ENCODE data around the gene ARF1. TPM values are rescaled to one million over a fixed set of nuclear protein-coding genes. Genes with fewer than 3 reads are reported as not detected.

ARF1 gene
- total and polyA plus RNA-seq, 2 of the 13 experiments (the other 11 are each of a cell fraction or from before 2014, with no cell fraction given) = 186 to 327 TPM

DNA sequence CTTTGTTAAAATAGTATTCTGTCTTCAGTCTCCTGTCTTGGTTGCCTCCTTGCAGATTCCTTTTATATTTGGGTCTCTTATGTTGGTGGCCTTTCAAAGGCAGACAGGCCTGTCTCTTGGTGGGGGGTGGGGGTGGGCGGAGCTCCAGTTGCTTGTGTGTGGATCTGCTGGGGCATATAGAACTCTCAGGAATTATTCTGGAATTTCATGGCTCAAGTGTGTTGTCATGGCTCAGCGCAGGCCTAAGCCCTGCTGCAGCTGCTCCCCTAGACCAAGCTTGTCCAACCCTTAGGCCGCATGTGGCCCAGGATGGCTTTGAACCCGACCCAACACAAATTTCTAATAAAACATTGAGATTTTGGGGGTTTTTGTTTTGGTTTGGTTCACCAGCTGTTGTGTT lies 12.7 kb downstream of the ARF1 start:
- FAIRE-seq (no peak), ATAC-seq (no peak), DNase-seq (ENCODE audit: low spot score) (no peak)
- no peaks in the 10 kb centered on the region for H3K27me3 ChIP-seq (ENCODE audit: control insufficient read depth in 1 of 2, insufficient read depth in 2 of 2, low read length in 2 of 2)
- peaks cover 80% of the 10 kb centered on the region for H3K79me2 ChIP-seq (ENCODE audit: insufficient read depth, low read length)
- WGBS (ENCODE audit: low lambda C conversion rate) = 98% methylated on average over 4 of the region's 4 CpGs
- no peak overlapping the region for H3K4me3 ChIP-seq (replicated peaks in 1 of 3; ENCODE audit: insufficient read depth in 1 of 3, low read depth in 2 of 3, low read length in 3 of 3)
- H2AFZ ChIP-seq (ENCODE audit: low read length) = no peak overlapping the region
- peaks cover 17% of the 10 kb centered on the region for H3K4me1 ChIP-seq (ENCODE audit: insufficient read depth, low read length)
- H3K36me3 ChIP-seq (replicated peaks in 1 of 2; ENCODE audit: control insufficient read depth in 1 of 2, insufficient read depth in 2 of 2, low read length in 2 of 2) = peaks cover 23 to 74% of the 10 kb centered on the region in 2 experiments; a peak in 4 of 5 replicates
- H3K9ac ChIP-seq (ENCODE audit: insufficient read depth, low read depth, low read length) = no peak overlapping the region
- BruUV-seq (replicated peaks) = no TSS peak
- peaks cover 26% of the 10 kb centered on the region for H3K9me3 ChIP-seq (ENCODE audit: low read length)
- no peak overlapping the region for H3K27ac ChIP-seq (ENCODE audit: extremely low read length, insufficient read depth, low read length)
- ChIA-PET POLR2A (interaction anchor here (0.6 kb wide), 1 partner anchor 11 kb away, joined by 3 read pairs; no protein-coding TSS in a partner anchor), CTCF (ENCODE audit: low intra/inter-chr PET ratio, low total read pairs) (no interaction called here)
- no peak overlapping the region for H3K4me2 ChIP-seq (ENCODE audit: low read depth, low read length)
- in situ Hi-C loops (cut with HindIII; ENCODE audit: extremely low pct_ligation_motif_present, low pct_unique_long_range_greater_than_20kb) = no loop called here
- TF ChIP-seq, protein P1, sequence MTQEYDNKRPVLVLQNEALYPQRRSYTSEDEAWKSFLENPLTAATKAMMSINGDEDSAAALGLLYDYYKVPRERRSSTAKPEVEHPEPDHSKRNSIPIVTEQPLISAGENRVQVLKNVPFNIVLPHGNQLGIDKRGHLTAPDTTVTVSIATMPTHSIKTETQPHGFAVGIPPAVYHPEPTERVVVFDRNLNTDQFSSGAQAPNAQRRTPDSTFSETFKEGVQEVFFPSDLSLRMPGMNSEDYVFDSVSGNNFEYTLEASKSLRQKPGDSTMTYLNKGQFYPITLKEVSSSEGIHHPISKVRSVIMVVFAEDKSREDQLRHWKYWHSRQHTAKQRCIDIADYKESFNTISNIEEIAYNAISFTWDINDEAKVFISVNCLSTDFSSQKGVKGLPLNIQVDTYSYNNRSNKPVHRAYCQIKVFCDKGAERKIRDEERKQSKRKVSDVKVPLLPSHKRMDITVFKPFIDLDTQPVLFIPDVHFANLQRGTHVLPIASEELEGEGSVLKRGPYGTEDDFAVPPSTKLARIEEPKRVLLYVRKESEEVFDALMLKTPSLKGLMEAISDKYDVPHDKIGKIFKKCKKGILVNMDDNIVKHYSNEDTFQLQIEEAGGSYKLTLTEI (CRISPR knock-in tag; conservative IDR thresholded peaks at IDR 0.05) = no peak
- TF ChIP-seq GLI4 (CRISPR knock-in tag; IDR thresholded peaks at IDR 0.05; ENCODE audit: borderline replicate concordance) = no peak
- no peak for TF ChIP-seq TARDBP (CRISPR knock-in tag; IDR thresholded peaks at IDR 0.05)
- no peak for TF ChIP-seq ISX (CRISPR knock-in tag; conservative IDR thresholded peaks at IDR 0.05)
- TF ChIP-seq ZNF7 (CRISPR knock-in tag; IDR thresholded peaks at IDR 0.05) = no peak
- TF ChIP-seq ZNF263 (CRISPR knock-in tag; IDR thresholded peaks at IDR 0.05) = no peak
- TF ChIP-seq MAFG (CRISPR knock-in tag; IDR thresholded peaks at IDR 0.05) = no peak
- no peak for TF ChIP-seq ZNF335 (CRISPR knock-in tag; IDR thresholded peaks at IDR 0.05)
- no peak for TF ChIP-seq ZNF619 (CRISPR knock-in tag; IDR thresholded peaks at IDR 0.05)
- TF ChIP-seq ZNF788 (CRISPR knock-in tag; IDR thresholded peaks at IDR 0.05; ENCODE audit: borderline replicate concordance) = no peak
- no peak for TF ChIP-seq ZNF264 (CRISPR knock-in tag; IDR thresholded peaks at IDR 0.05)
- TF ChIP-seq ZNF24 (IDR thresholded peaks at IDR 0.05) = no peak
- TF ChIP-seq ZMAT3 (CRISPR knock-in tag; conservative IDR thresholded peaks at IDR 0.05) = no peak
- TF ChIP-seq ONECUT2 (CRISPR knock-in tag; IDR thresholded peaks at IDR 0.05) = no peak
- TF ChIP-seq NFIB (CRISPR knock-in tag; IDR thresholded peaks at IDR 0.05; ENCODE audit: borderline replicate concordance) = no peak
- TF ChIP-seq, protein P2, sequence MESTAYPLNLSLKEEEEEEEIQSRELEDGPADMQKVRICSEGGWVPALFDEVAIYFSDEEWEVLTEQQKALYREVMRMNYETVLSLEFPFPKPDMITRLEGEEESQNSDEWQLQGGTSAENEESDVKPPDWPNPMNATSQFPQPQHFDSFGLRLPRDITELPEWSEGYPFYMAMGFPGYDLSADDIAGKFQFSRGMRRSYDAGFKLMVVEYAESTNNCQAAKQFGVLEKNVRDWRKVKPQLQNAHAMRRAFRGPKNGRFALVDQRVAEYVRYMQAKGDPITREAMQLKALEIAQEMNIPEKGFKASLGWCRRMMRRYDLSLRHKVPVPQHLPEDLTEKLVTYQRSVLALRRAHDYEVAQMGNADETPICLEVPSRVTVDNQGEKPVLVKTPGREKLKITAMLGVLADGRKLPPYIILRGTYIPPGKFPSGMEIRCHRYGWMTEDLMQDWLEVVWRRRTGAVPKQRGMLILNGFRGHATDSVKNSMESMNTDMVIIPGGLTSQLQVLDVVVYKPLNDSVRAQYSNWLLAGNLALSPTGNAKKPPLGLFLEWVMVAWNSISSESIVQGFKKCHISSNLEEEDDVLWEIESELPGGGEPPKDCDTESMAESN (CRISPR knock-in tag; conservative IDR thresholded peaks at IDR 0.05) = no peak
- TF ChIP-seq AGO1 (IDR thresholded peaks at IDR 0.05; ENCODE audit: low read depth, low read length, poor library complexity, severe bottlenecking) = no peak
- TF ChIP-seq ZSCAN22 (CRISPR knock-in tag; IDR thresholded peaks at IDR 0.05) = no peak
- intact Hi-C loops (cut with micrococcal nuclease; ENCODE audit: unreplicated experiment) = no loop called here
- H4K20me1 ChIP-seq (ENCODE audit: insufficient read depth, low read length) = peaks cover 97% of the 10 kb centered on the region
